RWPE2 (cell line): Measurements from ENCODE around the gene TMEM272.

Source experiments
- ATAC-seq: fragments of 200-7000 bp; cut with Tn5 transposase; 3 replicates; pipeline ENCODE4 v1.9.1; 2021; ENCODE audit warnings: low read depth
- DNase-seq: peaks from one replicate; pipeline ENCODE4 v3.0.0-alpha.2; 2020; ENCODE audit warnings: low spot score
- H3K27ac ChIP-seq: fragments of 450-650 bp; 2 replicates; pipeline ENCODE4 v1.5.1; 2017; ENCODE audit warnings: mild to moderate bottlenecking; ENCODE audit not compliant: poor library complexity, severe bottlenecking
- H3K27me3 ChIP-seq: fragments of 250-450 bp; sonication (Bioruptor Pico); 2 replicates; pipeline ENCODE4 v1.5.1; 2021; ENCODE audit warnings: mild to moderate bottlenecking, moderate library complexity; ENCODE audit not compliant: insufficient read depth, poor library complexity, severe bottlenecking
- H3K36me3 ChIP-seq: fragments of 250-450 bp; sonication (Bioruptor Pico); 2 replicates; pipeline ENCODE4 v1.5.1; 2020; ENCODE audit warnings: low read depth, mild to moderate bottlenecking, moderate library complexity
- H3K4me1 ChIP-seq: fragments of 250-450 bp; sonication (Bioruptor Pico); 2 replicates; pipeline ENCODE4 v1.5.1; 2021; ENCODE audit warnings: mild to moderate bottlenecking, moderate library complexity; ENCODE audit not compliant: insufficient read depth, poor library complexity, severe bottlenecking
- H3K4me3 ChIP-seq: fragments of 250-450 bp; sonication (Bioruptor Pico); 2 replicates; pipeline ENCODE4 v1.5.1; 2021; ENCODE audit warnings: mild to moderate bottlenecking, moderate library complexity; ENCODE audit not compliant: severe bottlenecking
- H3K9me3 ChIP-seq: fragments of 250-450 bp; sonication (Bioruptor Pico); 2 replicates; pipeline ENCODE4 v1.5.1; 2021; ENCODE audit warnings: mild to moderate bottlenecking, moderate library complexity; ENCODE audit not compliant: severe bottlenecking
- TF ChIP-seq, protein P1 (sequence below): fragments of 450-650 bp; IDR thresholded peaks from one replicate; pipeline ENCODE4 v1.5.1; 2017; ENCODE audit warnings: mild to moderate bottlenecking, moderate library complexity; ENCODE audit not compliant: poor library complexity, severe bottlenecking

Gene TMEM272

DNA sequence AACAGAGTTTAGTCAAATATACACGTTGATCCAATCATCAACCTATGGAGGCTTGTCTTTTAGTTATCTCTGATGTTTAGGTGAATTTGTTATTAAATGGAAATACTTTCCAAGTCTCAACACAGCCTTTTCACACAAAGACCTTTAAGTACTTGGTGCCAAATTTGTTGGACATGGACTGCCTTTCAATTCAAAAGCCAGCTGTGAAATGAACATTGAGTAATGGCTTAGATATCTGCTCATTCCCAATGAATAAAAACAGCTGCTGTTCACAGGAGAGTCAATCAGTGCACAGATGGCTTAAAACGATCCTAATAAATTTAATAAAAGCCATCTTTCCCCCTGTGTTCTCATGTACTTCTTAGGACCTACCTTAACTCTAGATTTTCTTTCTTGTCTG, 21.1 kb downstream of the TMEM272 start:
- Histone ChIP-seq H3K9me3 (no peaks in the 10 kb centered on the region), H3K27me3 (no peaks in the 10 kb centered on the region), H3K4me3 (no peak overlapping the region), H3K4me1 (peaks cover 3% of the 10 kb centered on the region), H3K36me3 (no peaks in the 10 kb centered on the region), H3K27ac (no peak overlapping the region)
- ATAC-seq, result no peak
- TF ChIP-seq, protein P1, sequence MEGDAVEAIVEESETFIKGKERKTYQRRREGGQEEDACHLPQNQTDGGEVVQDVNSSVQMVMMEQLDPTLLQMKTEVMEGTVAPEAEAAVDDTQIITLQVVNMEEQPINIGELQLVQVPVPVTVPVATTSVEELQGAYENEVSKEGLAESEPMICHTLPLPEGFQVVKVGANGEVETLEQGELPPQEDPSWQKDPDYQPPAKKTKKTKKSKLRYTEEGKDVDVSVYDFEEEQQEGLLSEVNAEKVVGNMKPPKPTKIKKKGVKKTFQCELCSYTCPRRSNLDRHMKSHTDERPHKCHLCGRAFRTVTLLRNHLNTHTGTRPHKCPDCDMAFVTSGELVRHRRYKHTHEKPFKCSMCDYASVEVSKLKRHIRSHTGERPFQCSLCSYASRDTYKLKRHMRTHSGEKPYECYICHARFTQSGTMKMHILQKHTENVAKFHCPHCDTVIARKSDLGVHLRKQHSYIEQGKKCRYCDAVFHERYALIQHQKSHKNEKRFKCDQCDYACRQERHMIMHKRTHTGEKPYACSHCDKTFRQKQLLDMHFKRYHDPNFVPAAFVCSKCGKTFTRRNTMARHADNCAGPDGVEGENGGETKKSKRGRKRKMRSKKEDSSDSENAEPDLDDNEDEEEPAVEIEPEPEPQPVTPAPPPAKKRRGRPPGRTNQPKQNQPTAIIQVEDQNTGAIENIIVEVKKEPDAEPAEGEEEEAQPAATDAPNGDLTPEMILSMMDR, result no peak
- no peak for DNase-seq

DNA sequence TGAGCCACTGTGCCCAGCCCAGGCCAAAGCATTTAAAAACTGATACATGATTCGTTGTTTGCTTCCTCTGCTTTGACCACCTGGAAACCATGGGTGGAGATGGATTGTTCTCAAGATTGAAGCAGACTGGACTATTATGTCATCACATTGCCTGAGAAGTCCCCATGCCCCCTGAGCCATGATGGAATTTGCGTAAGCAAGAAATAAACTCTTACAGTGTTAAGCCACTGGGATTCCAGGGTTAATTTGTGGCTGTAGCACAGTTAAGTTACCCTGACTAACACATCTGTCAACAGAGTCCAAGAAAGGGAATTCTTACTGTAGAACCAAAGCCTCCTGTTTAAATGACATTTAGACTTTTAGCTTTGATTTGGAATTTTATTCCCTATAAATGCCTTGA, 21.6 kb downstream of the TMEM272 start:
- H3K4me1 ChIP-seq, result peaks cover 3% of the 10 kb centered on the region
- H3K36me3 ChIP-seq, result no peaks in the 10 kb centered on the region
- no peaks in the 10 kb centered on the region for H3K27me3 ChIP-seq
- no peaks in the 10 kb centered on the region for H3K9me3 ChIP-seq
- DNase-seq (no peak), ATAC-seq (no peak)
- H3K27ac ChIP-seq, result no peak overlapping the region
- TF ChIP-seq, protein P1, result no peak
- no peak overlapping the region for H3K4me3 ChIP-seq

DNA sequence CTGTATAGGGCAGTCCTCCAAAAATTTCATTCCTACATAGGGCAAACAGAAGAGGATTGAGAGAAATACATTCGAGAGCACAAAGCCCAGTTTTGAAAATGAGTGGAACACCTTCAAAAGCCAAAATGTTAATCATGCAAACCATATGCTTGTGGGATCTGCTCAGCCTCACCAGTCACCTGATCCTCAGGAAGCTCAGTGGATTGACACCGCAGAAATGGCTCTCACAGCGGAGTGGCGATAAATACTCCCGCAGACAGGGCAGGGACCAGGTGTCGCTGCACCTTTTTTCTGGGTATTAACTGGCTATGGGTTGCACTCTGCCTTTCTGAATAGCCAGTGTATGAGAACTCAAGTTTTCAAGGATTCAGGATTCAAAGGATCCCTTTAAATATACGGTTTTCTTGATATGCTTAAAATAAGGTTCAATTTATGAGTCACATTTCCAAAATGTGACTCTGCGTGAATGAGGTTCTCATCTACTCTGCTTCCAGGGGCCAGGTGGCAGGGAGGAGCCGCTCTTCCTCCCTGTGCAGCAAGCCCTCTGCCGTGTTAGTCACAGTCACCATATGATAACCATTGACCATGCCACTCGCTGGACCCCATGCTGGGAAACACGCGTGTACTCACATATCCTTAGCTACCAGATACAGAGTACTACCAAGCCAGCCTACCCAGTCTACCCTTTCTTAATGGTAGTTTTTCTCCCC, 22.7 kb downstream of the TMEM272 start:
- Histone ChIP-seq H3K4me3 (no peak overlapping the region), H3K36me3 (no peaks in the 10 kb centered on the region), H3K9me3 (no peaks in the 10 kb centered on the region), H3K27ac (no peak overlapping the region), H3K27me3 (no peaks in the 10 kb centered on the region), H3K4me1 (peaks cover 3% of the 10 kb centered on the region)
- TF ChIP-seq, protein P1, result no peak
- no peak for ATAC-seq
- DNase-seq, result no peak

DNA sequence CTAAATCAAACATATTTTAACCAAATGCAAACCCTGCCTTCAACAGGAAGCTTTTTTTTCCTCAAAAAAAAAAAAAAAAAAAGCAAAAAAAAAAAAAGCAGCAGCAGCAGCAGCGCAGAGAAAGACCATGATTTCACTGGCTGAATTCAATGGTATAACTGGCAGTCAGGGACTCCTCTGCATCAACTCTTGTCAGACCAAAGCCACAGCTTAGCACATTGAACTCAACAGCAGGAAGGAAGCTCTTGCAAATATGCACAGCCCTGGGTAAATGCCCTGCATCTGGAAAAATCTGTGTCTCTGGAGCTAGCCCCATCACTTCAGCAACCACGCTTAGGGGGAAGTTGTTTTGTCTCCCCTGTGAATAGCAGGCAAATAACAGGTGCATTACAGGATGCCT, 23.4 kb downstream of the TMEM272 start:
- ATAC-seq (no peak), DNase-seq (no peak)
- TF ChIP-seq, protein P1, result no peak
- H3K27me3 ChIP-seq, result no peaks in the 10 kb centered on the region
- H3K4me3 ChIP-seq, result no peak overlapping the region
- H3K4me1 ChIP-seq, result peaks cover 5% of the 10 kb centered on the region
- H3K36me3 ChIP-seq, result no peaks in the 10 kb centered on the region
- no peak overlapping the region for H3K27ac ChIP-seq
- H3K9me3 ChIP-seq, result no peaks in the 10 kb centered on the region

DNA sequence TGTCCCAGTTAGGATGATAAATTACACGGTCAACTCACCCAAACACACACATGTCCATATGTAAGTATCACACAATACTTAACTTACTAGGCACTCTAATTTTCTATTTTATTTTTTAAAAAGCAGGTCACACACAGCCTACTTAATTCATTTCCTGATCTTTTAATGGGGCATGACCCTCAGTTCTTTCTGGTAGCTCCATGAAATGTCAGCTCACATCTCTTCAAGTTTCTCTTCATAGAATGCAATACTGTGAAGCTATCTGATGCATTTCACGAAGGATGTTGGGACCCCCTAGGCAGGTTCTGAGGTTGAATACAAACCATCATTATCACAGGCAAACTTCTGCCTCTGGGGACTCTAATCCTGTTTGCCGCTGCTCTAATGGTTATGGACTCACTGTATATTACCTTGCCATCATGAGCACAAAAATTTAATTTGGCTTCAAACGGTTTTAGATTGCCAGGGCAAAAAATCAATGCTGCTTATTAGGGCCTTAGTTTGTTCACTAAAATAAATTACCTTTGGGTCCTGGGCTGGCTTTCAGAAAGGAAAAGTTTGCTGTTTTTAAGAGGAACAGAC, 24.9 kb downstream of the TMEM272 start:
- ATAC-seq (no peak), DNase-seq (no peak)
- Histone ChIP-seq H3K9me3 (no peaks in the 10 kb centered on the region), H3K27ac (no peak overlapping the region), H3K4me3 (no peak overlapping the region), H3K4me1 (peaks cover 8% of the 10 kb centered on the region), H3K36me3 (no peaks in the 10 kb centered on the region), H3K27me3 (no peaks in the 10 kb centered on the region)
- TF ChIP-seq, protein P1, result no peak
